ENCODE measurements around the gene ANKS1A.
"Not testable (repeated sequence)": the region's sequence is repeated elsewhere in the genome, so short reads cannot be mapped to it uniquely, and the experiment has no call there.

Gene ANKS1A

GRCh38 chr6:35093118-35093445 lies 204.0 kb downstream of the ANKS1A start:
- no peak for TF ChIP-seq CTCF (IDR thresholded peaks at IDR 0.05; ENCODE audit: insufficient read depth, low read depth, low read length, missing control alignments)
- DNase-seq (ENCODE audit: low read depth) = no peak
- H3K4me3 ChIP-seq (ENCODE audit: low read length) = no peak overlapping the region

- no peak for TF ChIP-seq CTCF (IDR thresholded peaks at IDR 0.05; ENCODE audit: insufficient read depth, low read depth, low read length, missing control alignments)
- no peak overlapping the region for H3K4me3 ChIP-seq (ENCODE audit: low read length)
- DNase-seq (ENCODE audit: low read depth) = no peak
Measured at GRCh38 chr6:35093783-35094182, 204.7 kb downstream of the ANKS1A start.

GRCh38 chr6:35094183-35094582 lies 205.1 kb downstream of the ANKS1A start:
- DNase-seq (ENCODE audit: low read depth) = no peak
- TF ChIP-seq CTCF (IDR thresholded peaks at IDR 0.05; ENCODE audit: insufficient read depth, low read depth, low read length, missing control alignments) = no peak
- no peak overlapping the region for H3K4me3 ChIP-seq (ENCODE audit: low read length)

GRCh38 chr6:35096129-35096862 lies 207.2 kb downstream of the ANKS1A start:
- no peak for TF ChIP-seq CTCF (IDR thresholded peaks at IDR 0.05; ENCODE audit: insufficient read depth, low read depth, low read length, missing control alignments)
- peak; percentile 74 for DNase-seq (ENCODE audit: low read depth)
- no peak overlapping the region for H3K4me3 ChIP-seq (ENCODE audit: low read length)

GRCh38 chr6:35099116-35099515 lies 210.1 kb downstream of the ANKS1A start:
- no peak overlapping the region for H3K4me3 ChIP-seq (ENCODE audit: low read length)
- TF ChIP-seq CTCF (IDR thresholded peaks at IDR 0.05; ENCODE audit: insufficient read depth, low read depth, low read length, missing control alignments) = no peak
- no peak for DNase-seq (ENCODE audit: low read depth)

- no peak overlapping the region for H3K4me3 ChIP-seq (ENCODE audit: low read length)
- TF ChIP-seq CTCF (IDR thresholded peaks at IDR 0.05; ENCODE audit: insufficient read depth, low read depth, low read length, missing control alignments) = no peak
- no peak for DNase-seq (ENCODE audit: low read depth)
Measured at GRCh38 chr6:35105078-35105477, 216.0 kb downstream of the ANKS1A start.

- H3K4me3 ChIP-seq (ENCODE audit: low read length); DNase-seq (ENCODE audit: low read depth): not testable (repeated sequence)
Measured at GRCh38 chr6:35106061-35106460, 217.0 kb downstream of the ANKS1A start.

GRCh38 chr6:35107208-35107607 lies 218.2 kb downstream of the ANKS1A start:
- H3K4me3 ChIP-seq (ENCODE audit: low read length); DNase-seq (ENCODE audit: low read depth): not testable (repeated sequence)

GRCh38 chr6:35107761-35108160 lies 218.7 kb downstream of the ANKS1A start:
- not testable (repeated sequence) for H3K4me3 ChIP-seq (ENCODE audit: low read length); DNase-seq (ENCODE audit: low read depth)
